Measurements from ENCODE around the gene CCDC112. TPM values are rescaled to one million over a fixed set of nuclear protein-coding genes. Genes with fewer than 3 reads are reported as not detected.

Gene CCDC112
- total RNA-seq = 10 to 100 TPM in 2 of 4 donors, 1 to 10 TPM in 2; 6.1 to 19.9 (median 11.9) TPM

GRCh38 chr5:115296124-115297022 lies at the start of gene CCDC112:
Gene CCDC112 (minus strand): TSS chr5:115296654. CDS start chr5:115296543, 111 bp downstream.
- TF ChIP-seq POLR2AphosphoS5 (IDR thresholded peaks at IDR 0.05) = peak; percentile 25
- TF ChIP-seq POLR2A (IDR thresholded peaks at IDR 0.05) = peak; percentile 6 to 26
- no peak for TF ChIP-seq EP300 (IDR thresholded peaks at IDR 0.05)
- peak in 2 of 4 experiments; percentile 6 to 20 for TF ChIP-seq CTCF (IDR thresholded peaks at IDR 0.05)
- peak within 1 kb of the TSS in 3 of 4 donors; percentile 68 to 75 (median 73) for H3K27ac ChIP-seq
- H3K4me3 ChIP-seq = peak within 1 kb of the TSS; percentile 56 to 87
- H3K36me3 ChIP-seq = no peaks in the 10 kb centered on the region
- ATAC-seq = peak; percentile 83
- H3K4me1 ChIP-seq = peaks cover 0 to 21% (median 0%) of the 10 kb centered on the region in 3 donors
- H3K27me3 ChIP-seq = no peaks in the 10 kb centered on the region
- WGBS, 2 donors (ENCODE audit: low coverage in 1 of 2) = 10% methylated on average over 2 of the region's 86 CpGs; no CpG with 5 or more reads in 1 of the 2 donors
- H3K9me3 ChIP-seq = no peaks in the 10 kb centered on the region

GRCh38 chr5:115345344-115345743 lies 48.9 kb upstream of the CCDC112 start:
- Histone ChIP-seq H3K36me3 (no peaks in the 10 kb centered on the region), H3K4me3 (no peak overlapping the region), H3K27ac (no peak overlapping the region), H3K9me3 (no peaks in the 10 kb centered on the region), H3K4me1 (no peaks in the 10 kb centered on the region), H3K27me3 (no peaks in the 10 kb centered on the region)
- no peak for TF ChIP-seq EP300 (IDR thresholded peaks at IDR 0.05)
- no peak for TF ChIP-seq POLR2A (IDR thresholded peaks at IDR 0.05)
- no peak for TF ChIP-seq POLR2AphosphoS5 (IDR thresholded peaks at IDR 0.05)
- no peak for TF ChIP-seq CTCF (IDR thresholded peaks at IDR 0.05)
- no peak for ATAC-seq

- peak; percentile 74 for ATAC-seq
- Histone ChIP-seq H3K4me1 (no peaks in the 10 kb centered on the region), H3K36me3 (no peaks in the 10 kb centered on the region), H3K27me3 (no peaks in the 10 kb centered on the region), H3K9me3 (no peaks in the 10 kb centered on the region), H3K4me3 (no peak overlapping the region), H3K27ac (no peak overlapping the region)
- TF ChIP-seq CTCF (IDR thresholded peaks at IDR 0.05) = no peak
- TF ChIP-seq POLR2AphosphoS5 (IDR thresholded peaks at IDR 0.05) = no peak
- no peak for TF ChIP-seq EP300 (IDR thresholded peaks at IDR 0.05)
- no peak for TF ChIP-seq POLR2A (IDR thresholded peaks at IDR 0.05)
- 45 to 70% methylated on average over 1 of the region's 1 CpG for WGBS, 2 donors (ENCODE audit: low coverage in 1 of 2)
These were observed 47.4 kb upstream of the CCDC112 start for GRCh38 chr5:115343855-115344254.

- 77 to 84% methylated on average over 4 to 6 of the region's 6 CpGs for WGBS, 2 donors (ENCODE audit: low coverage in 1 of 2)
- Histone ChIP-seq H3K4me1 (no peaks in the 10 kb centered on the region), H3K36me3 (no peaks in the 10 kb centered on the region), H3K9me3 (no peaks in the 10 kb centered on the region), H3K27me3 (no peaks in the 10 kb centered on the region), H3K4me3 (no peak overlapping the region), H3K27ac (no peak overlapping the region)
- ATAC-seq = no peak
- no peak for TF ChIP-seq POLR2AphosphoS5 (IDR thresholded peaks at IDR 0.05)
- no peak for TF ChIP-seq EP300 (IDR thresholded peaks at IDR 0.05)
These were observed 46.3 kb upstream of the CCDC112 start for GRCh38 chr5:115342590-115343377.

GRCh38 chr5:115341745-115342144 lies 45.3 kb upstream of the CCDC112 start:
- H3K27ac ChIP-seq = no peak overlapping the region
- H3K9me3 ChIP-seq = no peaks in the 10 kb centered on the region
- WGBS, 2 donors (ENCODE audit: low coverage in 1 of 2) = 79 to 83% methylated on average over 2 of the region's 2 CpGs
- H3K27me3 ChIP-seq = no peaks in the 10 kb centered on the region
- TF ChIP-seq CTCF (IDR thresholded peaks at IDR 0.05) = no peak
- TF ChIP-seq POLR2AphosphoS5 (IDR thresholded peaks at IDR 0.05) = no peak
- no peak for TF ChIP-seq POLR2A (IDR thresholded peaks at IDR 0.05)
- TF ChIP-seq EP300 (IDR thresholded peaks at IDR 0.05) = no peak
- no peaks in the 10 kb centered on the region for H3K4me1 ChIP-seq
- ATAC-seq = no peak
- no peaks in the 10 kb centered on the region for H3K36me3 ChIP-seq
- no peak overlapping the region for H3K4me3 ChIP-seq

Data from gastroesophageal sphincter (tissue), 4 donors.